Measurements from ENCODE around the gene CD86. TPM values are rescaled to one million over a fixed set of nuclear protein-coding genes. Genes with fewer than 3 reads are reported as not detected.

Gene CD86
- total and polyA plus RNA-seq, 7 donors: 3.0 to 18.5 (median 5.5) TPM

DNA sequence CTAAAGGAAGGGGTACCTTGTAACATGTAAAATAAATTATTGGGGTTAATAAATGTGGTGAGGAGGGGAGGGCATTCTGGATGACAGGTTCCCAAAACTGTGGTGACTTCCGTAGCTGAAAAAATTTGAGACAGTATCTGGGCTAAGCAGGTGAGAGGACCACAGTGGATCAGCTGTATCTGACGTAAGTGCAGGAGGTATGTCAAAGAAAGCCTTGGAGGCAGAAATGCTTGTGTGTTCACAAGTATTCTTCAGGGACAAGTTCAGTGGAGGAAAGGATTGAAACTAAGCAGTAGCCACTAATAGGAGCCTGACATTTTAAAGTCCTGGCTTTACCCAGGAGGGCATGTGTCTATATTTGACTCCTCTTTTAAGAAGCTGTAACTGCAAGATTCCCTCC lies 52.0 kb downstream of the CD86 start:
- Histone ChIP-seq H3K4me3 (no peak overlapping the region), H3K4me1 (no peaks in the 10 kb centered on the region), H3K36me3 (no peaks in the 10 kb centered on the region), H3K9me3 (no peaks in the 10 kb centered on the region), H3K27me3 (no peaks in the 10 kb centered on the region), H3K27ac (no peak overlapping the region)
- TF ChIP-seq CTCF (IDR thresholded peaks at IDR 0.05): no peak
- TF ChIP-seq POLR2A (IDR thresholded peaks at IDR 0.05): no peak
- TF ChIP-seq EP300 (IDR thresholded peaks at IDR 0.05): no peak
- TF ChIP-seq POLR2AphosphoS5 (IDR thresholded peaks at IDR 0.05): no peak
- intact Hi-C loops (cut with DNase I): no loop called here
- WGBS, 2 donors: 94 to 95% methylated on average over 2 of the region's 2 CpGs
- DNase-seq: no peak

DNA sequence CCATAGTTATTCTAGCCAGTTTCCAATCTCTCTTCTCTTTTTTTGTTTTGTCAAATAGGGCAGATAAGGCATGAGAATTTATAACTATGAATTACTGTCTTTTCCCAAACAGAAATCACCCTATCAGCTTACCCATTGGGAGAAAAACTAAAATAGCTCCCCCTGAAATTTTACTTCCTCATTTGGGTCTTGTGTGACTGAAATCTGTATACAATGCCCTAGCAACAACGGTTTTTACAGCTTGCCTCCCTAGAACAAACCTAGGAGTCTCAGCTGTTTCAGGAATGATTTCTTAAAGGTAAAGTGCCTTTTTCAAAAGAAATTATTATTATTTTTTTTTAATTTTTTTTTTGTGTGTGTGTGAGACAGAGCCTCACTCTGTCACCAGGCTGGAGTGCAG lies 56.8 kb downstream of the CD86 start:
- H3K36me3 ChIP-seq: no peaks in the 10 kb centered on the region
- no peaks in the 10 kb centered on the region for H3K27me3 ChIP-seq
- no peak for DNase-seq
- no peaks in the 10 kb centered on the region for H3K9me3 ChIP-seq
- H3K27ac ChIP-seq: no peak overlapping the region
- intact Hi-C loops (cut with DNase I): no loop called here
- TF ChIP-seq POLR2AphosphoS5 (IDR thresholded peaks at IDR 0.05): no peak
- WGBS, 2 donors: 8 to 18% methylated on average over 1 of the region's 1 CpG
- H3K4me3 ChIP-seq: no peak overlapping the region
- no peaks in the 10 kb centered on the region for H3K4me1 ChIP-seq

DNA sequence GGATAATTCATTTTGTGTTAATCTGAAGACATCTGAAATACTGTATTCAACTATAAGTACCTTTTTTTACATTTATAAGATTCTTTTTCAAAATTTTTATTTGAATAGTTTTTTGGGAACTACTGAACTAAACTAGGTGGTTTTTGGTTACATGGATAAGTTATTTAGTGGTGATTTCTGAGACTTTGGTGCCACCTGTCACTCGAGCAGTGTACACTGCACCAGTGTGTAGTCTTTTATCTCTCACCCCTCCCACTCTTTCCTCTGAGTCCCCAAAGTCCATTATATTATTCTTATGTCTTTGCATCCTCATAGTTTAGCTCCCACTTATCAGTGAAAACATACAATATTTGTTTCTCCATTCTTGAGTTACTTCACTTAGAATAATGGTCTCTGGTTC lies 57.6 kb downstream of the CD86 start:
- intact Hi-C loops (cut with DNase I): no loop called here
- Histone ChIP-seq H3K27me3 (no peaks in the 10 kb centered on the region), H3K9me3 (no peaks in the 10 kb centered on the region), H3K36me3 (no peaks in the 10 kb centered on the region), H3K4me1 (no peaks in the 10 kb centered on the region), H3K4me3 (no peak overlapping the region), H3K27ac (no peak overlapping the region)
- TF ChIP-seq POLR2AphosphoS5 (IDR thresholded peaks at IDR 0.05) (no peak), EP300 (IDR thresholded peaks at IDR 0.05) (no peak), CTCF (IDR thresholded peaks at IDR 0.05) (no peak), POLR2A (IDR thresholded peaks at IDR 0.05) (no peak)
- WGBS, 2 donors: 60 to 66% methylated on average over 1 of the region's 1 CpG
- DNase-seq: no peak

DNA sequence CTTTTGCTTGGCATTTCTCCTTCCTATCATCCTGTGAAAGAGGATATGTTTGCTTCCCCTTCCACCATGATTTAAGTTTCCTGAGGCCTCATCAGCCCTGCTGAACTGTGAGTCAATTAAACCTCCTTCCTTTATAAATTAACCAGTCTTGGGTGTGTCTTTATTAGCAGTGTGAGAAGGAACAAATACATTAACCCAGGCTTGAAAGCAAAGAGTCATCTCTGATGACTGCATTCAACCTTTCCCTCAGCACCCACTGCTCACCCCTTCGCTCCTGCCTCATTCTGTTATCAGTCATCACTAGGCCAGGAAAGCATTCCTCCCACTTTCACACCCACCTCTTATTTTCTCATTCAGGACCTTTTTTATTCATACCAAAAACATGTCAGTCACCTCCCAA lies 68.7 kb downstream of the CD86 start:
- H3K4me3 ChIP-seq: no peak overlapping the region
- DNase-seq: no peak
- TF ChIP-seq POLR2AphosphoS5 (IDR thresholded peaks at IDR 0.05) (no peak), CTCF (IDR thresholded peaks at IDR 0.05) (no peak), EP300 (IDR thresholded peaks at IDR 0.05) (no peak), POLR2A (IDR thresholded peaks at IDR 0.05) (no peak)
- no peaks in the 10 kb centered on the region for H3K9me3 ChIP-seq
- no peaks in the 10 kb centered on the region for H3K4me1 ChIP-seq
- intact Hi-C loops (cut with DNase I): no loop called here
- H3K36me3 ChIP-seq: no peaks in the 10 kb centered on the region
- no peak overlapping the region for H3K27ac ChIP-seq
- 76 to 80% methylated on average over 1 of the region's 1 CpG for WGBS, 2 donors
- H3K27me3 ChIP-seq: no peaks in the 10 kb centered on the region

- 53 to 82% methylated on average over 7 of the region's 7 CpGs for WGBS, 2 donors
- TF ChIP-seq POLR2AphosphoS5 (IDR thresholded peaks at IDR 0.05) (no peak), POLR2A (IDR thresholded peaks at IDR 0.05) (no peak)
- H3K4me1 ChIP-seq: no peaks in the 10 kb centered on the region
- H3K9me3 ChIP-seq: no peaks in the 10 kb centered on the region
- no peaks in the 10 kb centered on the region for H3K36me3 ChIP-seq
- H3K27ac ChIP-seq: no peak overlapping the region
- intact Hi-C loops (cut with DNase I): no loop called here
- H3K4me3 ChIP-seq: no peak overlapping the region
- DNase-seq: no peak
- H3K27me3 ChIP-seq: no peaks in the 10 kb centered on the region
Observed at GRCh38 chr3:122132949-122133540, 77.9 kb downstream of the CD86 start.

GRCh38 chr3:122146466-122146865 lies 91.3 kb downstream of the CD86 start:
- intact Hi-C loops (cut with DNase I): no loop called here
- Histone ChIP-seq H3K27me3 (no peaks in the 10 kb centered on the region), H3K4me1 (no peaks in the 10 kb centered on the region), H3K4me3 (no peak overlapping the region), H3K9me3 (no peaks in the 10 kb centered on the region), H3K27ac (no peak overlapping the region), H3K36me3 (no peaks in the 10 kb centered on the region)
- no peak for TF ChIP-seq POLR2A (IDR thresholded peaks at IDR 0.05)
- TF ChIP-seq CTCF (IDR thresholded peaks at IDR 0.05): no peak
- no peak for TF ChIP-seq EP300 (IDR thresholded peaks at IDR 0.05)
- no peak for TF ChIP-seq POLR2AphosphoS5 (IDR thresholded peaks at IDR 0.05)
- 84 to 97% methylated on average over 3 of the region's 3 CpGs for WGBS, 2 donors
- no peak for DNase-seq

Measured in sigmoid colon (tissue), 7 donors.